Stimulated activated CD8-positive, alpha-beta memory T cell treated with anti-CD3 and anti-CD28 coated beads, Interleukin-15, amount 100 ng/mL, for 4 hours (primary cell): ENCODE measurements around the gene USP6NL.
A peak's percentile ranks its signal among the peaks of the same experiment; 100 is the strongest.
"Not testable (repeated sequence)": the region's sequence is repeated elsewhere in the genome, so short reads cannot be mapped to it uniquely, and the experiment has no call there.

Experiments
- DNase-seq, 2 donors: peaks; one replicate each; pipeline ENCODE4 v3.0.0-alpha.2; 2020; ENCODE audit warnings: low read depth in 2 of 2

USP6NL gene

GRCh38 chr10:11516431-11516746, 95.1 kb downstream of the USP6NL start:
- DNase-seq = no peak

GRCh38 chr10:11515596-11516430, 95.6 kb downstream of the USP6NL start:
- DNase-seq = peak in 1 of 2 donors; percentile 17

- no peak for DNase-seq
These were observed 97.7 kb downstream of the USP6NL start for GRCh38 chr10:11513727-11514126.

GRCh38 chr10:11512596-11512995, 98.9 kb downstream of the USP6NL start:
- DNase-seq = no peak

- DNase-seq = no peak
These were observed 100.1 kb downstream of the USP6NL start for GRCh38 chr10:11511321-11511720.

GRCh38 chr10:11510736-11511135, 100.7 kb downstream of the USP6NL start:
- no peak for DNase-seq

- DNase-seq = no peak
These were observed 101.2 kb downstream of the USP6NL start for GRCh38 chr10:11510281-11510680.

GRCh38 chr10:11509036-11509435, 102.4 kb downstream of the USP6NL start:
- no peak for DNase-seq

- no peak for DNase-seq
These were observed 105.1 kb downstream of the USP6NL start for GRCh38 chr10:11506247-11506789.

GRCh38 chr10:11505639-11506038, 105.8 kb downstream of the USP6NL start:
- DNase-seq = no peak

GRCh38 chr10:11504566-11505285, 106.7 kb downstream of the USP6NL start:
- DNase-seq = no peak

- DNase-seq = no peak
These were observed 109.8 kb downstream of the USP6NL start for GRCh38 chr10:11501600-11501999.

- no peak for DNase-seq
These were observed 111.9 kb downstream of the USP6NL start for GRCh38 chr10:11499425-11500071.

GRCh38 chr10:11498399-11498798, 113.1 kb downstream of the USP6NL start:
- DNase-seq = no peak

- not testable (repeated sequence) for DNase-seq
These were observed 116.5 kb downstream of the USP6NL start for GRCh38 chr10:11494923-11495322.

- no peak for DNase-seq
These were observed 117.8 kb downstream of the USP6NL start for GRCh38 chr10:11493646-11494045.

- no peak for DNase-seq
These were observed 120.4 kb downstream of the USP6NL start for GRCh38 chr10:11491087-11491486.

GRCh38 chr10:11489591-11489990, 121.9 kb downstream of the USP6NL start:
- no peak for DNase-seq

- DNase-seq = no peak
These were observed 123.3 kb downstream of the USP6NL start for GRCh38 chr10:11488126-11488525.

GRCh38 chr10:11483201-11484148, 128.0 kb downstream of the USP6NL start:
- no peak for DNase-seq

- no peak for DNase-seq
These were observed 129.1 kb downstream of the USP6NL start for GRCh38 chr10:11482306-11482705.
